ENCODE data around the gene VOPP1.

The VOPP1 gene

GRCh38 chr7:55464422-55464821, 107.9 kb downstream of the VOPP1 start:
- no peak for DNase-seq

GRCh38 chr7:55463686-55464262, 108.5 kb downstream of the VOPP1 start:
- no peak for DNase-seq

- no peak for DNase-seq
Observed at GRCh38 chr7:55458351-55458750, 114.0 kb downstream of the VOPP1 start.

GRCh38 chr7:55457801-55458200, 114.5 kb downstream of the VOPP1 start:
- no peak for DNase-seq

- DNase-seq, result no peak
Observed at GRCh38 chr7:55452971-55453370, 119.3 kb downstream of the VOPP1 start.

- DNase-seq, result no peak
Observed at GRCh38 chr7:55449992-55450535, 122.2 kb downstream of the VOPP1 start.

GRCh38 chr7:55449205-55449991, 122.9 kb downstream of the VOPP1 start:
- DNase-seq, result no peak

- DNase-seq, result no peak
Observed at GRCh38 chr7:55448526-55448925, 123.8 kb downstream of the VOPP1 start.

GRCh38 chr7:55444786-55445185, 127.5 kb downstream of the VOPP1 start:
- no peak for DNase-seq

GRCh38 chr7:55441774-55442522, 130.4 kb downstream of the VOPP1 start:
- DNase-seq, result no peak

- no peak for DNase-seq
Observed at GRCh38 chr7:55441002-55441401, 131.3 kb downstream of the VOPP1 start.

- DNase-seq, result no peak
Observed at GRCh38 chr7:55440040-55440690, 132.1 kb downstream of the VOPP1 start.

GRCh38 chr7:55439627-55440026, 132.7 kb downstream of the VOPP1 start:
- no peak for DNase-seq

- DNase-seq, result no peak
Observed at GRCh38 chr7:55438757-55439525, 133.4 kb downstream of the VOPP1 start.

- DNase-seq, result no peak
Observed at GRCh38 chr7:55438085-55438756, 134.1 kb downstream of the VOPP1 start.

GRCh38 chr7:55437375-55437774, 134.9 kb downstream of the VOPP1 start:
- DNase-seq, result no peak

GRCh38 chr7:55436457-55436856, 135.8 kb downstream of the VOPP1 start:
- no peak for DNase-seq

GRCh38 chr7:55435466-55435865, 136.8 kb downstream of the VOPP1 start:
- no peak for DNase-seq

- peak; percentile 38 to 68 for DNase-seq
Observed at GRCh38 chr7:55432939-55433784, 139.1 kb downstream of the VOPP1 start.

- no peak for DNase-seq
Observed at GRCh38 chr7:55432506-55432905, 139.8 kb downstream of the VOPP1 start.

GRCh38 chr7:55431898-55432297, 140.4 kb downstream of the VOPP1 start:
- DNase-seq, result no peak

Data from NCI-H526 (cell line).